SK-N-MC (cell line): ENCODE measurements around the gene OGFOD2.

Experiments
- EZH2 ChIP-seq: fragments of 200-600 bp; sonication (generic); IDR thresholded peaks from one replicate; pipeline ENCODE4 v1.6.1; 2017; ENCODE audit warnings: antibody characterized with exemption
- FOXP2 ChIP-seq: optimal IDR thresholded peaks from 2 replicates; pipeline ENCODE3; 2011; ENCODE audit warnings: mild to moderate bottlenecking, moderate library complexity; ENCODE audit not compliant: insufficient read depth; ENCODE audit errors: extremely low read length, control extremely low read depth
- POLR2AphosphoS5 ChIP-seq: IDR thresholded peaks from 2 replicates; pipeline ENCODE4 v1.6.1; 2012; ENCODE audit warnings: mild to moderate bottlenecking, low read depth, low read length, borderline replicate concordance

GRCh38 chr12:122989225-122989839, 14.3 kb downstream of the OGFOD2 start:
- no peak for TF ChIP-seq POLR2AphosphoS5
- TF ChIP-seq EZH2, result no peak
- TF ChIP-seq FOXP2, result no peak
